HG03066 (cell line): ENCODE data around the gene C9orf43.
A peak's percentile ranks its signal among the peaks of the same experiment; 100 is the strongest.
"Not testable (repeated sequence)": the region's sequence is repeated elsewhere in the genome, so short reads cannot be mapped to it uniquely, and the experiment has no call there.

Experiments
- ATAC-seq: cut with Tn5 transposase; IDR thresholded peaks from one replicate; pipeline ENCODE4 v1.9.1; 2021; ENCODE audit warnings: low read depth; ENCODE audit not compliant: unreplicated experiment

Gene C9orf43

GRCh38 chr9:113381441-113381840 lies 29.1 kb upstream of the C9orf43 start:
- ATAC-seq = not testable (repeated sequence)

GRCh38 chr9:113381909-113382411 lies 28.6 kb upstream of the C9orf43 start:
- no peak for ATAC-seq

- ATAC-seq = no peak
Observed at GRCh38 chr9:113386571-113387393, 23.8 kb upstream of the C9orf43 start.

- no peak for ATAC-seq
Observed at GRCh38 chr9:113387560-113388230, 22.9 kb upstream of the C9orf43 start.

- ATAC-seq = no peak
Observed at GRCh38 chr9:113388833-113389232, 21.7 kb upstream of the C9orf43 start.

GRCh38 chr9:113389451-113389850 lies 21.1 kb upstream of the C9orf43 start:
- no peak for ATAC-seq

- ATAC-seq = no peak
Observed at GRCh38 chr9:113390192-113390960, 20.2 kb upstream of the C9orf43 start.

- ATAC-seq = no peak
Observed at GRCh38 chr9:113391917-113392316, 18.6 kb upstream of the C9orf43 start.

- ATAC-seq = no peak
Observed at GRCh38 chr9:113393281-113393680, 17.3 kb upstream of the C9orf43 start.

GRCh38 chr9:113395000-113395861 lies 15.3 kb upstream of the C9orf43 start:
- no peak for ATAC-seq

- no peak for ATAC-seq
Observed at GRCh38 chr9:113397203-113397631, 13.3 kb upstream of the C9orf43 start.

- no peak for ATAC-seq
Observed at GRCh38 chr9:113398796-113399195, 11.8 kb upstream of the C9orf43 start.

- ATAC-seq = no peak
Observed at GRCh38 chr9:113399646-113400200, 10.8 kb upstream of the C9orf43 start.

GRCh38 chr9:113401027-113401792 lies 9.3 kb upstream of the C9orf43 start, which contains the start of gene ALAD:
TSS of gene ALAD (minus strand) at chr9:113401284. CDS start at chr9:113393559, 7,725 bp downstream.
- peak; percentile 94 for ATAC-seq

- no peak for ATAC-seq
Observed at GRCh38 chr9:113403646-113404045, 6.9 kb upstream of the C9orf43 start.

- ATAC-seq = not testable (repeated sequence)
Observed at GRCh38 chr9:113406353-113406752, 4.2 kb upstream of the C9orf43 start.

GRCh38 chr9:113406873-113407511 lies 3.6 kb upstream of the C9orf43 start:
- not testable (repeated sequence) for ATAC-seq

- no peak for ATAC-seq
Observed at GRCh38 chr9:113409481-113409880, 1.1 kb upstream of the C9orf43 start.
